Measurements from ENCODE around the gene CELF5. TPM values are rescaled to one million over a fixed set of nuclear protein-coding genes. Genes with fewer than 3 reads are reported as not detected.

The CELF5 gene
- total and polyA plus RNA-seq, 9 of the 15 experiments (the other 6 are each of a cell fraction or from before 2014, with no cell fraction given), result 0.01 to 0.56 (median 0.22) TPM

DNA sequence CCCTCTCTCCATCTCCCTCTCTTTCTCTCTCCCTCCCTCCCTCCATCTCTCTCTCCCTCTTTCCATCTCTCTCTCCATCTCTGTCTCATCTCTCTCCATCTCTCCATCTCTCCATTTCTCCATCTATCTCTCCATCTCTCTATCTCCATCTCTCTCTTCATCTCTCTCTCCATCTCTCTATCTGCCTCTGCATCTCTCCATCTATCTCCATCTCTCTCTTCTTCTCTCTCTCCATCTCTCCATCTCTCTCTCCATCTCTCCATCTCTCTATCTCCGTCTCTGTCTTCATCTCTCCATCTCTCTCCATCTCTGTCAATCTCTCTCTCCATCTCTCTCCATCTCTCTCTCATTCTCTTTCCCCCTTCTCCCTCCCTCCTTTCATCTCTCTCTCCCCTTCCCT, 85.8 kb downstream of the CELF5 start:
- Histone ChIP-seq H3K9ac (ENCODE audit: insufficient read depth in 1 of 2, low read depth in 2 of 2, low read length in 2 of 2) (no peak overlapping the region), H3K9me3 (replicated peaks; ENCODE audit: control insufficient read depth, insufficient read depth, low read depth, low read length) (no peaks in the 10 kb centered on the region), H3K27ac (ENCODE audit: extremely low read depth, low read depth, low read length) (no peak overlapping the region), H3K4me3 (no peak overlapping the region), H2AFZ (ENCODE audit: low read depth, low read length) (no peak overlapping the region), H3K4me2 (ENCODE audit: insufficient read depth, low read length) (no peak overlapping the region), H3K4me1 (replicated peaks in 1 of 2; ENCODE audit: control insufficient read depth in 2 of 2, insufficient read depth in 2 of 2, low read length in 2 of 2) (peaks cover 0 to 30% of the 10 kb centered on the region in 2 experiments; a peak in 3 of 5 replicates), H3K36me3 (ENCODE audit: control insufficient read depth, insufficient read depth, low read length) (no peaks in the 10 kb centered on the region), H3K27me3 (ENCODE audit: control insufficient read depth in 2 of 2, insufficient read depth in 2 of 2, low read length in 2 of 2) (peaks cover 11 to 27% of the 10 kb centered on the region in 2 experiments; a peak in 4 of 5 replicates), H3K79me2 (ENCODE audit: control insufficient read depth, insufficient read depth, low read length) (no peaks in the 10 kb centered on the region), H3K9me1 (ENCODE audit: control insufficient read depth, insufficient read depth, low read length) (no peaks in the 10 kb centered on the region), H4K20me1 (replicated peaks; ENCODE audit: control insufficient read depth, insufficient read depth, low read length) (peaks cover 7% of the 10 kb centered on the region; the same call in 1 of the 2 replicates)
- ATAC-seq (no peak), DNase-seq (ENCODE audit: extremely low read depth in 1 of 4, low spot score in 3 of 4) (no peak), FAIRE-seq (no peak)
- in situ Hi-C loops (cut with MboI), result no loop called here
- intact Hi-C loops (cut with micrococcal nuclease), result no loop called here
- 17% methylated on average over 1 of the region's 1 CpG for WGBS (ENCODE audit: insufficient coverage, low coverage, missing lambda C conversion rate)
- TF ChIP-seq BCOR (IDR thresholded peaks at IDR 0.05), result peak; percentile 37; the same call in 1 of the 2 replicates
- TF ChIP-seq, protein P1, sequence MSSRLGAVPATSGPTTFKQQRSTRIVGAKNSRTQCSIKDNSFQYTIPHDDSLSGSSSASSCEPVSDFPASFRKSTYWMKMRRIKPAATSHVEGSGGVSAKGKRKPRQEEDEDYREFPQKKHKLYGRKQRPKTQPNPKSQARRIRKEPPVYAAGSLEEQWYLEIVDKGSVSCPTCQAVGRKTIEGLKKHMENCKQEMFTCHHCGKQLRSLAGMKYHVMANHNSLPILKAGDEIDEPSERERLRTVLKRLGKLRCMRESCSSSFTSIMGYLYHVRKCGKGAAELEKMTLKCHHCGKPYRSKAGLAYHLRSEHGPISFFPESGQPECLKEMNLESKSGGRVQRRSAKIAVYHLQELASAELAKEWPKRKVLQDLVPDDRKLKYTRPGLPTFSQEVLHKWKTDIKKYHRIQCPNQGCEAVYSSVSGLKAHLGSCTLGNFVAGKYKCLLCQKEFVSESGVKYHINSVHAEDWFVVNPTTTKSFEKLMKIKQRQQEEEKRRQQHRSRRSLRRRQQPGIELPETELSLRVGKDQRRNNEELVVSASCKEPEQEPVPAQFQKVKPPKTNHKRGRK (tag; IDR thresholded peaks at IDR 0.05), result peak; percentile 55; the same call in 1 of the 2 replicates
- TF ChIP-seq HDAC1 (IDR thresholded peaks at IDR 0.05), result peak in 1 of 2 experiments; percentile 57; a peak in 1 of 4 replicates
- TF ChIP-seq IRF2 (CRISPR knock-in tag; IDR thresholded peaks at IDR 0.05), result no peak
- TF ChIP-seq JUN (IDR thresholded peaks at IDR 0.05; ENCODE audit: borderline replicate concordance, low read depth, low read length), result no peak
- TF ChIP-seq JUN (CRISPR knock-in tag; IDR thresholded peaks at IDR 0.05; ENCODE audit: borderline replicate concordance), result no peak
- TF ChIP-seq, protein P2, sequence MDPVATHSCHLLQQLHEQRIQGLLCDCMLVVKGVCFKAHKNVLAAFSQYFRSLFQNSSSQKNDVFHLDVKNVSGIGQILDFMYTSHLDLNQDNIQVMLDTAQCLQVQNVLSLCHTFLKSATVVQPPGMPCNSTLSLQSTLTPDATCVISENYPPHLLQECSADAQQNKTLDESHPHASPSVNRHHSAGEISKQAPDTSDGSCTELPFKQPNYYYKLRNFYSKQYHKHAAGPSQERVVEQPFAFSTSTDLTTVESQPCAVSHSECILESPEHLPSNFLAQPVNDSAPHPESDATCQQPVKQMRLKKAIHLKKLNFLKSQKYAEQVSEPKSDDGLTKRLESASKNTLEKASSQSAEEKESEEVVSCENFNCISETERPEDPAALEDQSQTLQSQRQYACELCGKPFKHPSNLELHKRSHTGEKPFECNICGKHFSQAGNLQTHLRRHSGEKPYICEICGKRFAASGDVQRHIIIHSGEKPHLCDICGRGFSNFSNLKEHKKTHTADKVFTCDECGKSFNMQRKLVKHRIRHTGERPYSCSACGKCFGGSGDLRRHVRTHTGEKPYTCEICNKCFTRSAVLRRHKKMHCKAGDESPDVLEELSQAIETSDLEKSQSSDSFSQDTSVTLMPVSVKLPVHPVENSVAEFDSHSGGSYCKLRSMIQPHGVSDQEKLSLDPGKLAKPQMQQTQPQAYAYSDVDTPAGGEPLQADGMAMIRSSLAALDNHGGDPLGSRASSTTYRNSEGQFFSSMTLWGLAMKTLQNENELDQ (CRISPR knock-in tag; IDR thresholded peaks at IDR 0.05; ENCODE audit: borderline replicate concordance), result no peak
- TF ChIP-seq, protein P3, sequence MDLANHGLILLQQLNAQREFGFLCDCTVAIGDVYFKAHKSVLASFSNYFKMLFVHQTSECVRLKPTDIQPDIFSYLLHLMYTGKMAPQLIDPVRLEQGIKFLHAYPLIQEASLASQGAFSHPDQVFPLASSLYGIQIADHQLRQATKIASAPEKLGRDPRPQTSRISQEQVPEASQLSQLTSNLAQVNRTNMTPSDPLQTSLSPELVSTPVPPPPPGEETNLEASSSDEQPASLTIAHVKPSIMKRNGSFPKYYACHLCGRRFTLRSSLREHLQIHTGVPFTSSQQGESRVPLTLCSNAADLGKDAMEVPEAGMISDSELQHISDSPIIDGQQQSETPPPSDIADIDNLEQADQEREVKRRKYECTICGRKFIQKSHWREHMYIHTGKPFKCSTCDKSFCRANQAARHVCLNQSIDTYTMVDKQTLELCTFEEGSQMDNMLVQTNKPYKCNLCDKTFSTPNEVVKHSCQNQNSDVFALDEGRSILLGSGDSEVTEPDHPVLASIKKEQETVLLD (IDR thresholded peaks at IDR 0.05), result peak; percentile 47; the same call in 1 of the 2 replicates
- TF ChIP-seq ELF4 (CRISPR knock-in tag; IDR thresholded peaks at IDR 0.05), result peak; percentile 77; the same call in 1 of the 2 replicates
- peak; percentile 63 to 68 for TF ChIP-seq KDM1A (IDR thresholded peaks at IDR 0.05)
- TF ChIP-seq, protein P4, sequence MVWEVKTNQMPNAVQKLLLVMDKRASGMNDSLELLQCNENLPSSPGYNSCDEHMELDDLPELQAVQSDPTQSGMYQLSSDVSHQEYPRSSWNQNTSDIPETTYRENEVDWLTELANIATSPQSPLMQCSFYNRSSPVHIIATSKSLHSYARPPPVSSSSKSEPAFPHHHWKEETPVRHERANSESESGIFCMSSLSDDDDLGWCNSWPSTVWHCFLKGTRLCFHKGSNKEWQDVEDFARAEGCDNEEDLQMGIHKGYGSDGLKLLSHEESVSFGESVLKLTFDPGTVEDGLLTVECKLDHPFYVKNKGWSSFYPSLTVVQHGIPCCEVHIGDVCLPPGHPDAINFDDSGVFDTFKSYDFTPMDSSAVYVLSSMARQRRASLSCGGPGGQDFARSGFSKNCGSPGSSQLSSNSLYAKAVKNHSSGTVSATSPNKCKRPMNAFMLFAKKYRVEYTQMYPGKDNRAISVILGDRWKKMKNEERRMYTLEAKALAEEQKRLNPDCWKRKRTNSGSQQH (CRISPR knock-in tag; IDR thresholded peaks at IDR 0.05), result peak; percentile 43; the same call in 1 of the 2 replicates
- TF ChIP-seq OTX1 (CRISPR knock-in tag; IDR thresholded peaks at IDR 0.05), result peak; percentile 62; the same call in 1 of the 2 replicates
- TF ChIP-seq ZBTB1 (CRISPR knock-in tag; IDR thresholded peaks at IDR 0.05; ENCODE audit: borderline replicate concordance, low read depth), result no peak
- BruUV-seq (replicated peaks), result no TSS peak
- ChIA-PET POLR2A (no interaction called here), CTCF (ENCODE audit: low intra/inter-chr PET ratio) (no interaction called here)

Data from K562 (cell line).